Suprapubic skin (tissue), 4 donors: ENCODE measurements around the gene ARHGEF17. TPM values are rescaled to one million over a fixed set of nuclear protein-coding genes. Genes with fewer than 3 reads are reported as not detected.

ENCODE experiments used
- DNase-seq, 2 donors: peaks; one replicate each; pipeline ENCODE4 v3.0.0-alpha.2; 2019; ENCODE audit warnings: low spot score in 2 of 2
- H3K27ac ChIP-seq: fragments of 200-600 bp; sonication (generic); one replicate; pipeline ENCODE4 v1.5.1; 2019
- H3K27me3 ChIP-seq: fragments of 200-600 bp; sonication (generic); one replicate; pipeline ENCODE4 v1.5.1; 2019
- H3K36me3 ChIP-seq: fragments of 200-600 bp; sonication (generic); one replicate; pipeline ENCODE4 v1.5.1; 2019
- H3K4me1 ChIP-seq: fragments of 200-600 bp; sonication (generic); one replicate; pipeline ENCODE4 v1.5.1; 2019
- H3K4me3 ChIP-seq: fragments of 200-600 bp; sonication (generic); one replicate; pipeline ENCODE4 v1.5.1; 2019; ENCODE audit warnings: mild to moderate bottlenecking
- H3K9me3 ChIP-seq: fragments of 200-600 bp; sonication (generic); one replicate; pipeline ENCODE4 v1.5.1; 2019
- EP300 ChIP-seq: sonication (generic); formaldehyde crosslinking; IDR thresholded peaks from one replicate; pipeline ENCODE4 v1.6.1; 2017; ENCODE audit warnings: antibody characterized with exemption
- POLR2A ChIP-seq, 2 donors: fragments of 450-650 bp; IDR thresholded peaks; one replicate each; pipeline ENCODE4 v1.6.1; 2017; ENCODE audit warnings: antibody characterized with exemption in 2 of 2, mild to moderate bottlenecking in 2 of 2, moderate library complexity in 2 of 2
- POLR2AphosphoS5 ChIP-seq, 3 donors: sonication (generic); formaldehyde crosslinking; IDR thresholded peaks; one replicate each; pipeline ENCODE4 v1.6.1; 2017; ENCODE audit warnings: antibody characterized with exemption in 3 of 3
- WGBS: methylation state at CpG from one replicate; pipeline ENCODE4 v1.1.5; 2018; 5-methylcytosine and 5-hydroxymethylcytosine counted together
- total RNA-seq, 4 donors: library from RNA; depleted of rRNA; stranded (reverse); fragments of >200 nt; gene quantifications; one replicate each; pipeline ENCODE4 v1.1.0, GENCODE V29; 2016
- TF ChIP-seq, protein P1 (sequence below), 2 donors: fragments of 200-600 bp in 1 of 2; fragments of 450-650 bp in 1 of 2; sonication (generic) in 1 of 2; IDR thresholded peaks; one replicate each; pipeline ENCODE4 v1.5.1; 2016 to 2019; ENCODE audit warnings: antibody characterized with exemption in 2 of 2, mild to moderate bottlenecking in 1 of 2, moderate library complexity in 1 of 2

The ARHGEF17 gene
- total RNA-seq, 4 donors from 2014 or later, result 8.3 to 25.0 (median 9.7) TPM

DNA sequence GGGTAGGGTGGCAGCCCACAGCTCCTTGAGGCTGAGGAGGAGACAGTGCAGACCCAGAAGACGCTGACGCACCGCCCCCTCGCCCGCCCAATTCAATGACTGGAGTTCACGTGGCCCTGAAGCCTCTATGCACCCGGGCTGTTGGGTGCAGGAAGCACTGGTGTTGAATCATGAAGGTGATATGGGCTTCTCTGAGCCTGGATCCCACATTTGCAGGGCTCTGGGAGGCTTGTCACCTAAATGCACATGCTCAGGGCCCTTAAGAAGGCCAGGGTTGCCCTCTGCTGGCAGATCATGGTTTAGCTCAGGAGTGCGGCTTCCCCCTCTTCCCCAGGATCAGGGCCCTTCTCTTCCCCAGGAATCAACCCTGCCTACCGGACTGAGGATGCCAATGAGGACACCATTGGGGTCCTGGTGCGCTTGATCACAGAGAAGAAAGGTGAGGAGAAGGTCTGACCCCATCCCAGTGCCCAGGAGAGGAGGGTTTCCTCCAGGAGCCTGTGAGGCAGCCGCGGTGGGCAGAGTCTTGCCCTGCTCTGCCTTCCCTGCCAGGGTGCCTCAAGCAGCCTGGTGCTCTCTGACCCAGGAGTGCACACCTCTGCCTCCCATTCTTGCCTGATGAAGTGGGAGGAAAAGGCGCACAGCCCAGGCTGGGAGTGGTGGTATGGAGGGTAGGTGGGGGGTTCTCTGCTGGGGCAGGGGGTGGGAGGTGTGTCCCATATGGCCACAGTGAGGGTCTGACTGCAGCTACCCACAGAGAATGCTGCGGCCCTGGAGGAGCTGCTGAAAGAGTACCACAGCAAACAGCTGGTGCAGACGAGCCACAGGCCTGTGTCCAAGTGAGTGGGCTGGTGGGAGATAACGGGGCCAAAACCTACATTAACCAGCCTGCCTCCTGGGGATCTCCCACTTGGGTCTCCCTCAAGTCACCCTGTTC lies 85.7 kb downstream of the ARHGEF17 start:
- peaks cover 5% of the 10 kb centered on the region for H3K36me3 ChIP-seq
- peak in 1 of 2 donors; percentile 75 for DNase-seq
- TF ChIP-seq POLR2A (IDR thresholded peaks at IDR 0.05) (no peak), POLR2AphosphoS5 (IDR thresholded peaks at IDR 0.05) (no peak)
- TF ChIP-seq, protein P1, sequence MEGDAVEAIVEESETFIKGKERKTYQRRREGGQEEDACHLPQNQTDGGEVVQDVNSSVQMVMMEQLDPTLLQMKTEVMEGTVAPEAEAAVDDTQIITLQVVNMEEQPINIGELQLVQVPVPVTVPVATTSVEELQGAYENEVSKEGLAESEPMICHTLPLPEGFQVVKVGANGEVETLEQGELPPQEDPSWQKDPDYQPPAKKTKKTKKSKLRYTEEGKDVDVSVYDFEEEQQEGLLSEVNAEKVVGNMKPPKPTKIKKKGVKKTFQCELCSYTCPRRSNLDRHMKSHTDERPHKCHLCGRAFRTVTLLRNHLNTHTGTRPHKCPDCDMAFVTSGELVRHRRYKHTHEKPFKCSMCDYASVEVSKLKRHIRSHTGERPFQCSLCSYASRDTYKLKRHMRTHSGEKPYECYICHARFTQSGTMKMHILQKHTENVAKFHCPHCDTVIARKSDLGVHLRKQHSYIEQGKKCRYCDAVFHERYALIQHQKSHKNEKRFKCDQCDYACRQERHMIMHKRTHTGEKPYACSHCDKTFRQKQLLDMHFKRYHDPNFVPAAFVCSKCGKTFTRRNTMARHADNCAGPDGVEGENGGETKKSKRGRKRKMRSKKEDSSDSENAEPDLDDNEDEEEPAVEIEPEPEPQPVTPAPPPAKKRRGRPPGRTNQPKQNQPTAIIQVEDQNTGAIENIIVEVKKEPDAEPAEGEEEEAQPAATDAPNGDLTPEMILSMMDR (IDR thresholded peaks at IDR 0.05), result peak; percentile 71 to 74
- no peak overlapping the region for H3K27ac ChIP-seq
- H3K27me3 ChIP-seq, result no peaks in the 10 kb centered on the region
- H3K4me3 ChIP-seq, result no peak overlapping the region
- peaks cover 15% of the 10 kb centered on the region for H3K4me1 ChIP-seq
- 78% methylated on average over 8 of the region's 16 CpGs for WGBS
- no peaks in the 10 kb centered on the region for H3K9me3 ChIP-seq

DNA sequence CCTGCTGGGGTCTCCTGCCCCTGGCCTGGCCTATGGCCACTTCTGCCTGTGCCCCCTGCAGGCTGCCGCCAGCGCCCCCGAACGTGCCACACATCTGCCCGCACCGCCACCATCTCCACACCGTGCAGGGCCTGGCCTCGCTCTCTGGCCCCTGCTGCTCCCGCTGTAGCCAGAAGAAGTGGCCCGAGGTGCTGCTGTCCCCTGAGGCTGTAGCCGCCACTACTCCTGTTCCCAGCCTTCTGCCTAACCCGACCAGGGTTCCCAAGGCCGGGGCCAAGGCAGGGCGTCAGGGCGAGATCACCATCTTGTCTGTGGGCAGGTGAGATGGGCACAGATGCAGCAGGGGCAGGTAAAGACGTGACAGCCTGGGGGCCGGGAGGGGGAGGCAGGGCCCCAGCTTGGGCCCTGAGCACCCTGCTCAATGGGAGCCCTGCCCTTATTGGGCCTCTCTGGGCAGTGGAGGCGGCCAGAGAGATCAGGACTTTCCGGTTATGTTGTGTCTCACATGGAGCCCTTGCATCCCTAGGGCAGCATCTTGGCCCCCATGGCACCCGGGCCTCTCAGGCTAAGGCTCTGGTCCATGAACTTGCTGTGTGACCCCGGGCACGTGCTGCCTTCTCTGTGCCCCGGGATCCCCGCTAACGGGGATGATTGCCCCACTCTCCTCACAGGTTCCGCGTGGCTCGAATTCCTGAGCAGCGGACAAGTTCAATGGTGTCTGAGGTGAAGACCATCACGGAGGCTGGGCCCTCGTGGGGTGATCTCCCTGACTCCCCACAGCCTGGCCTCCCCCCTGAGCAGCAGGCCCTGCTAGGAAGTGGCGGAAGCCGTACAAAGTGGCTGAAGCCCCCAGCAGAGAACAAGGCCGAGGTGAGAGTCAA lies 86.6 kb downstream of the ARHGEF17 start:
- Histone ChIP-seq H3K9me3 (no peaks in the 10 kb centered on the region), H3K36me3 (peaks cover 5% of the 10 kb centered on the region), H3K27ac (no peak overlapping the region), H3K4me1 (peaks cover 7% of the 10 kb centered on the region), H3K4me3 (no peak overlapping the region), H3K27me3 (no peaks in the 10 kb centered on the region)
- DNase-seq, result peak in 1 of 2 donors; percentile 62
- WGBS, result 86% methylated on average over 18 of the region's 34 CpGs
- no peak for TF ChIP-seq EP300
- TF ChIP-seq, protein P1 (IDR thresholded peaks at IDR 0.05), result no peak
- TF ChIP-seq POLR2A (IDR thresholded peaks at IDR 0.05), result no peak
- TF ChIP-seq POLR2AphosphoS5 (IDR thresholded peaks at IDR 0.05), result no peak

DNA sequence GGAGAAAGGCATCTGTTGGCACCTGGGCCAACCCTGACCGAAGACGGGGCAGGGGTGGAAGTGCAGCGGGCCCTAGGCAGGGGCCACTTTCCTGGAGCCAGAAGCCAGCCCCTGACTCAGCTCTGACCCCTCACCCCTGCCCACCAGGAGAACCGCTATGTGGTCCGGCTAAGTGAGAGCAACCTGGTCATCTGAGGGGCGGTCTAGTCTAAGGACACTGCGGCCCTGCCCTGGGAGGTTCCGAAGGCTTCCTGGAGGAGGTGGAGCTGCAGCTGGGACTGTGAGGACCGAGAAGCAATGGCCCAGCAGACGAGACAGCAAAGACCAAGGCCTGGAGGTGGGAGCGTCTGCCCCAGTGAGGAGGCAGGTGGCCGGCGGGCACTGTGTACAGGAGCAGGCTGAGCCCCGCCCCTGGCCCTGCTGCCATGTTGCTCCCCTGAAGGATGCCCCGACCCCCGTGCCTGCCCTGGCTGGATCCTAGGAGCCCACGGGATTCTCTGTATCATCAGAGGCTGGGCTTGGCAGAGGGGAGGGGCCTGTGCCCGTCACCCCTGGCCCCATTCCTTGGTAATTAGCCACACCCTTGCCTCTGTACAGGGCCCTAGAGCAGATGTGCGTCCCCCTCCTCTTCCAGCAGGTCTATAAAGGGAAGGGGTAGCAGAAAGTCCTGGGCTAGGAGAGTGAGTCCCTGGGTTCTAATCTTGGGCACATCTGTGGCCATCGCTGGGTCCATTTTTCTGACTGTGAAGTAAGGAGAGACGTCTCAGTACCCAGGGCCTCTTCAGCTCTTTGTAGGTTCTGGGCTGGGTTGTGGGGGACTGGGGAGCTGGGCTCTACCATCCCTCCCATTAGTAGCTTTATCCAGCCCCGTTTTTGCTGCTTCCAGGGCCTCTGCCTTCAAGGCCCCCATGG lies 87.5 kb downstream of the ARHGEF17 start:
- no peaks in the 10 kb centered on the region for H3K9me3 ChIP-seq
- peak in 1 of 2 donors; percentile 55 for DNase-seq
- H3K27me3 ChIP-seq, result no peaks in the 10 kb centered on the region
- no peak overlapping the region for H3K27ac ChIP-seq
- no peaks in the 10 kb centered on the region for H3K4me1 ChIP-seq
- no peak overlapping the region for H3K4me3 ChIP-seq
- 80% methylated on average over 17 of the region's 22 CpGs for WGBS
- TF ChIP-seq POLR2A (IDR thresholded peaks at IDR 0.05) (no peak), POLR2AphosphoS5 (IDR thresholded peaks at IDR 0.05) (no peak), EP300 (no peak)
- TF ChIP-seq, protein P1 (IDR thresholded peaks at IDR 0.05), result no peak
- peaks cover 5% of the 10 kb centered on the region for H3K36me3 ChIP-seq

DNA sequence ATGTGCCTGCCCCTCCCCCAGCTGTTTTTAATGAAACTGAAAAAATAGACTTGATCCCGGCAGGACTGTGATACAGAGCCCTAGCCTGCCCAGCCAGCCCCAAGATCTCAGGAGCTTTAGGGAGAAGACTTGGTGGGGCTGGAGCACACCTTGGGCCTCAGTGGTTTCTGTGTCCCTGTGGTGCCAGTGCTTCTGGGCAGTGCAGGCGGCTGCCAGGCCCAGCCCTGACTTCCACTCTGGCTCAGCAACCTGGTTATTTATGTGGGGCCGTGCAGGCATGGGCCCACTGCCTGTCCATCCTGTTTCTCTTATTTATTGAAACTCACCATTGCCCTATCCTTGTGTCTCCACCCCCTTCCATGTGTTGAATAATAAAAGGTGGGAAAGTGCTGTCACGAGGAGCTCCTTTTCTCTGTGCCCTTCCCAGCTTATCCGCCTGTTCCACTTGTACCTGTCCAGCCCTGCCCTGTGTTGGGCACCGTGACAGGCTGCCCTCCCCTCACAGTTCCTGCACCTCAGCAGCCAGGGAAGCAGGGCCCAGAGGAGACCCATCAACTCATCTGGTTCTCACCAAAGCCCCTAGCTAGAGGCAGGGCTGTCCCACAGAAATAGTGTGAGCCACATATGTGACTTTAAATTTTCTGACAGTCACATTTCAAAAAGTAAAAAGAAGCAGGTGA lies 88.3 kb downstream of the ARHGEF17 start:
- TF ChIP-seq EP300 (no peak), POLR2AphosphoS5 (IDR thresholded peaks at IDR 0.05) (no peak), POLR2A (IDR thresholded peaks at IDR 0.05) (no peak)
- TF ChIP-seq, protein P1 (IDR thresholded peaks at IDR 0.05), result no peak
- WGBS, result 69% methylated on average over 5 of the region's 6 CpGs
- no peaks in the 10 kb centered on the region for H3K9me3 ChIP-seq
- DNase-seq, result no peak
- H3K27ac ChIP-seq, result no peak overlapping the region
- peaks cover 5% of the 10 kb centered on the region for H3K36me3 ChIP-seq
- no peak overlapping the region for H3K4me3 ChIP-seq
- H3K27me3 ChIP-seq, result no peaks in the 10 kb centered on the region
- no peaks in the 10 kb centered on the region for H3K4me1 ChIP-seq
